NCI-H510A (cell line): Measurements from ENCODE around the gene CCDC157.
"Not testable (repeated sequence)": the region's sequence is repeated elsewhere in the genome, so short reads cannot be mapped to it uniquely, and the experiment has no call there.

Source experiments
- DNase-seq: peaks from one replicate; lab custom pipeline; 2025; lab: John Stamatoyannopoulos, UW

CCDC157 gene

DNA sequence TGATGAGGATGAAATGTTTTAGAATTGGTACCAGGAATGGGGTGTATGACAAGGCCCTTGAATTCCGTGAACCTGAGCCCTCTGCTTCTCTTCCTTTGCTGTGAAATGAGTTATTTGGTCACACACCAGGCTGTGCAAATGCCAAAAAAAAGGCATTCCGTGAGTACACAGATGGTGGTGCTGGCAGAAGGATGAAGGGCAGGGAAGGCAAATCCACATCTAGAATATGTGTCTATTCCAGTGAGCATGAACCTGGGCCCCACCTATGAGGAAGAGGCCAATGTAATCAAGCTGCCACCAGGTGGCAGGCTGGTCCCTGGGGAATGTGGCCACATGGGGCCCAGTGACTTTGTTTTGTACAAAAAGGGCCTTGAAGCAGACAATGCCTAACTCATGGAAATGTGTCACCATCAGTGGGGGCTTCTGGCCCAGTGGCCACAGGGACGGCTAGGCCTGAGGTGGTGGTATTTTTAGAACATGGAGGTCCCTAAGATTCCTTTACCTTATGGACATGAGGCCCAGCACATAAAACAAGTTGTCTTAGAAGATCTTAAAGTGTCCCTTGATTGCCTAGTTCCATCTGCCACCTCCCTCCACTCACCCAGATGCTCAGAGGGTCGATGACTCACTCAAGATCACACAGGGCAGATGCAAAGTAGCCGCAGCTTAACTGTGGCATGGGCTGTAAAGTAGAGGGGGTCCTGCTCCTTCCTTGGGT, 34.3 kb downstream of the CCDC157 start:
- no peak for DNase-seq

DNA sequence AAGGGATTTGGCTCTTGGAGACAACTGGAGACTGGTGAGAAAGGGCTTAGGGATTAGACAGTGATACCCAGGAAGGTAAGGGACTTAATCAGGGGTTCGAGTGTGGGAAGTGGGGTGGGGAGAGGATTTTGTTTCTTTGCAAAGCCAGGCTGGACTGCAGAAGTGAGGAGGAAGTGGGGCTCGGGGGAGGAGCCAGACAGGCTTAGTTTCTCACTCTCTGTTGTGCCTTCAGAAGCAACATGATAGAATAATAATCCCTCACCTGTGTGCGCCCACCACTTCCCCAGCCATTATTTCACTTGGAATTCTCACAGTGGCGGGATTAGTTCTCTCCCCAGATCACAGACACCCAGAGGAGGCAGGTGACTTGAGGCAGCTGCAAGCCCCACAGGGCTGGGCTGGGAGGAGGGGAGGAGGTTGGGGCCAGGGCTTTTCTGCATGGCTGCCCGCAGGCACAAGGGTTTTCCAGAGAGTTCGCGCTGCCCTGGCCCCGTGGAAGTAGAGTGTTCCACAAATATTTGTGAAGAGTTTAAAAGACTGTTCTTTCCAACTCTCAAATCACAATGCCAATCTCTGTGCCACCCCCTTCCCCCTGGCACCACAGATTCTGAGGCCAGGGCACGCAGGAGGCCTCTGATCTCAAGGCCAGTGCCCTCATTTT, 36.0 kb downstream of the CCDC157 start:
- DNase-seq: no peak

DNA sequence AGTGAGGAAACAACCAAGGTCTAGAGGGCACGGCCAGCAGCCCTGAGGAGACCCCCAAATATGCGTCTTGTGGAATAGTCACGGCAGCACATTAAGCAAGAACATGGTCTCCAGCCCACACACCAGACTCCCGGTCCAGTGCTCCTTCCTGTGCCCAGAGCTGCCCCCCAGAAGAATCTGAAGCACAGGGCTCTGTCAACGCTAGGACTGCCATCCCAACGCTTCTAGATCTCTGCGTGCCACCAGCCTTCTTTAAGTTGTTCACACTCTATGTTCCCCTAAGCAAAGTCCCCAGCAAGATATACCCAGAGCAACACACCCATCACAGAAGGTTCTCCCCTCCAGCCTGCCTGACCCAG, 36.5 kb downstream of the CCDC157 start:
- DNase-seq: no peak

DNA sequence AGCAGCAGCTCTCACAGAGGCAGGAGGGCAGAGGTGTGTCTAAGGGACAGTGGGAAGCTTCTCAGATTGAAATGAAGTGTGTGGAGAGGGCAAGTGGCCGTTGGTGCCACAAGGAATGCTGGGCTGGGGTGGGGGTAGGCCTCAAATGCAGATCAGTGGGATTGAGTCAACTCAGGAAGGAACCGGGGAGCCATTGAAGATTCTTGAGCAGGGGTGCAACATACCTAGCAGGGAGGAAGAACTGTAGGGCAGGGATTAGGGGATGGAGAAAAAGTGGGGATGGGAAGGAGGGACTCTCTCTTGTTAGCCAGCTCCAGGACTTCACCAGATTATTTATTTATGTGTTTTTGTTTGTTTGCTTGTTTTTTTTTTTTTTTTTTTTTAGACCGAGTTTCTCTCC, 37.1 kb downstream of the CCDC157 start:
- DNase-seq: no peak

DNA sequence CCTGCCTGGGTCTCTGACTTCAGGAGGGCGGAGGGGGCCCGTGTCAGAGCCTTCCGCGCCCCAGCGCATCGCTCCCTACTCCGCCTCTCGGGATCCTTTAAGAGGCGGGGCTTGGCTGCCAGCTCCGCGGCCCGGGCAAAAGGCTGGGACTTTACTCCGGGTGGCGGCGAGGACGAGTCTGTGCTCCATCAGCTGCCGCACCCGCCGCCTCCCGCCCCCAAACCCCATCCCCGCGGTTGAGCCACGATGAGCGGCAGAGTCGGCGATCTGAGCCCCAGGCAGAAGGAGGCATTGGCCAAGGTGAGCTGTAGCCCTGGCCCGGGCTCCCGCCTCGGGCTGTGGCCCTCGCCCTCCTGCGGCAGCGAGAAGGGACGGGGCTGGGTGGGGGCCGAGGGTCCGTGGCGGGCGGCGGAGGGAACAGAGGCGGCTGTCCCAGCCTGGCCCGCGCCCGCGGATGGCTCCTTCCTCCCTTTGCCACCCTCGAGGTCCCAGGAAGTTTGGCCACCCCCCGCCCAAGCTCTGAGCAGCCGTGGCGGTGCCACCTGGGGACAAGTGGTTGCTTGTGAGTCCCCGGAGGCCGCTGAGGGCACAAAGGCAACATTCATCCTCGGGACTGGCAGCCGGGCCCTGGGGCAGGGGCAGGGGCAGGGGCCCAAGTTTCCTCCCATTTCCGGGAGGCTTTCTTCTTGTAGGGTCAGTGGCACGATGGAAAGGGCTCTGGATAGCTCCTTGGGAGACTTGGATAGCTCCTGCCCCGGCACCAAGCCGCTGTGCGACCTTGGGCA, 40.3 kb downstream of the CCDC157 start, which contains the start of gene SEC14L2:
Gene SEC14L2 (plus strand): TSS at position 148 of the 785 bp plus-strand sequence. CDS start 99 bp downstream, at position 247.
- peak; percentile 24 for DNase-seq

DNA sequence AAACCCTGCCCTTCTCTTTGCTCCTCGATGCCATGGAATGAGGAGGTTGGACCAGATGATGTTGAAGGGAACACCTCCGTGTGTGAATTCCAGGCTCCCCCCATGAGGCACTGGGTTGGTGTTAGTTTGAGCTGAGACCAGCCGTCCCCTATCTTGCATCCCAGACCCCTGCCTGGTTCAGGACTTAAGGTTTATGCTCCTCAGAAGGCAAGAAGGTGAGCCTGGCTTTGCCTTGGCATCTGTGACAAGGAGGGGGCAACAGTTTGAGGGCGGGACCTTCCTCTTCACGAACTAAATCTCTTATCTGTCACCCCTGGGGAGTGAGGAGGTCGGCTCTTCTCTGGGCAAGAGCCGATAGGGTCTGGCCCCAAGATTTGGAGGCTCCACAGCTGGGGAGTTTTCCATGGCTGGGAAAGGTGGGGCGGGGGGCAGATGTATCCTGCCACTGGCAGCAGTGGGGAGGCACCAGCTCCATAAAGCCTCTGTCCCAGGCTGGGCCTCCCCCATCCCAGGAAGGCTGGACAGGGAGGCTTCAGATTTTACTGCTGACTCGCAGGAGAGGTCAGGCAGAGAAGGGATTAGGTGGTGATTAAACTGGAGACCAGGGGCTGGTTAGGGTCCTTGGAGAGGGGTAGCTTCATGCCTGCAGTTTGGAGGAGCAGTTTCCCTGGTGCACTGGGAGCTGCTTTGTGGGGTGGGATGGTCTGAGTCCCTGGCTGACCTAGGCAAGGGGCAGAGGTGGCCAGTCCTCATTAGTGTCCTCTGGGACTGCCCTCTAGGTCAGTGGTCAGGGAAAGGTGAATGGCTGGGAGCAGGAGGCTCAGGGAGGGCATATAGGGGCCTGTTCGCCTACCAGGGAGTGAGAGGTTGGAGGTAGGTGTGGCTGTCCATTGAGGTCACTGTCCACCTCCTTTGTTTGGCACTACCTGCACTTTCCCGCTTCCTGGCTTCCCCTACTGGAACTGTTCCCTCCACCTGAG, 41.1 kb downstream of the CCDC157 start:
- no peak for DNase-seq

DNA sequence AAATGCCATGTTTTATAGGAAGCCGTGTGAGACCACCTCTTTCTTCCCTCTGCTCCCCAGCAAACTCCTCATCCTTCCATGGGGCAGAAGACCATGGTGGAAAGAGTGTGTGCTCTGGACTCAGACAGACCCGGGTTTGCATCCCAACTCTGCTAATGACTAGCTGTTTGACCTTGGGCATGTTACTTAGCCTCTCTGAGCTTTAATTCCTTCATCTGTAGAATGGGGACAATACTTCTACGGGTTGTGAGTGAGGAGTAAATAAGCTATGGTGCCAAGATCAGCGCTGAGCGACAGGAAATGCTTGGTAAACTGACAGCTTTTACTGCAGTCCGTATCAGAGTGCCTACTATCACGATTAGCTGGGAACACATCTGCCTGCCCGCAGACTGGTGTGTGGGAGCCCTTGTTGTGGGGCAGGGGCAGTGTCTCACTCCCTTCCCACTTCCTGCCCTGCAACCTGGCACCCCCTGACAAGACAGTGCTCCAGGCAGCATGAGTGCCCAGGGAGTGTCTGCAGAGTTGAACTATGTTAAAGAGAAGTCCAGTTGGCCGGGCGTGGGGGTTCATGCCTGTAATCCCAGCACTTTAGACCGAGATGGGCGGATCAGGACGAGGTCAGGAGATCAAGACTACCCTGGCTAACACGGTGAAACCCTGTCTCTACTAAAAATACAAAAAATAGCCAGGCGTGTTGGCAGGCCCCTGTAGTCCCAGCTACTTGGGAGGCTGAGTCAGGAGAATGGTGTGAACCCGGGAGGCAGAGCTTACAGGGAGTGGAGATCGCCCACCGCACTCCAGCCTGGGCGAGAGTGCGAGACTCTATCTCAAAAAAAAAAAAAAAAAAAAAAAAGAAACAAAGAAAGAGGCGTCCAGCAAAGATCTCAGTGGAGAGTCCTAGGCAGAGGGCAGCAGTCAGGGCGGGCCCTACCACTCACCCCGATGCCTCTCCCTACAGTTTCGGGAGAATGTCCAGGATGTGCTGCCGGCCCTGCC, 42.2 kb downstream of the CCDC157 start:
- DNase-seq: no peak

DNA sequence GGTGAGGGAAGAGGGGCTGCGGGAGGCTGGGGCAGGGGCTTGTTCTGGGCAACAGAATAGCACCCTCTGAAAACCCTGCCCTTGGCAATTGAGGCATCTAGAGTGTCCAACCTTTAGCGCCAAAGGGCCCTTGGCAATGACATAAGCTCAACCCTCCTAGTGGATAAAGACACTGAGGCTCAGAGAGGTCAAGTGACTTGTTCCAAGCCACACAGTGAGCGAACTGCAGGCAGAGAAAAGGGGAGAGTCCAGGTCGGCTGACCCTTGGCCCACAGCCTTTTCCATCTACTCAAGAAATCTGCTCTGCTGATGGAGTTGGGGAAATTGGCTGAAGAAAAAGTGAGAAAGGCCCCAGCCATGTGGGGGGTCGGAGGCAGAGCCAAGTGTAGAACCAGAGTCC, 42.9 kb downstream of the CCDC157 start:
- DNase-seq: no peak

DNA sequence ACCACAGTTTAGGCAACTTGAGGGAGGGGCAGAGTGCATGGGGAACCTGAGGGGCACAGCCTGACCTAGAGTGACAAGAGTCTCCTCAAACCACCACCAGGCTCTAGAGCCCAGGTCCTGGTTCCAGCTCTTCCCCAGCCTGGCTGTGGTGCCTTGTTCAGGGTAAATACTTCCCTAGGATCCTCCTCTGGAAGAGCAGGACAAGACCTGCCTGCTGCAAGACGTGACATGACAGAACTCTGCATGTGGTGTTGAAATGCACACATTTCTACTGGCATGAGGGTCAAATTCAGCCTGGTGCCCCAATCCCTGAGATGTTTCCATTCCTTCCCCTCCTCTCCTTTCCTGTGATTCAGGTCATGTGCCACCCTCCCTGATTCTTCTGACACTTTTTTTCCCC, 43.4 kb downstream of the CCDC157 start:
- DNase-seq: no peak

DNA sequence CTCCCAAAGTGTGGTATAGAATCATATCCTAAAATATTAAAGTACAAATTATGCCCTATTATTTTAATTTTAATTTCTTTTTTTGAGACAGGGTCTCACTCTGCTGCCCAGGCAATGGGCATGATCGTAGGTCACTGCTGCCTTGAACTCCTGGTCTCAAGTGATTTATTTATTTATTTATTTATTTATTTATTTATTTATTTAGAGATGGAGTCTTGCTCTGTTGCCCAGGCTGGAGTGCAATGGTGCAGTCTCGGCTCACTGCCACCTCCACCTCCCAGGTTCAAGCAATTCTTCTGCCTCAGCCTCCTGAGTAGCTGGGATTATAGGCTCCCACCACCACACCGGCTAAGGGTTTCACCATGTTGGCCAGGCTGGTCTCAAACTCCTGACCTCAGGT, 44.2 kb downstream of the CCDC157 start:
- DNase-seq: not testable (repeated sequence)

DNA sequence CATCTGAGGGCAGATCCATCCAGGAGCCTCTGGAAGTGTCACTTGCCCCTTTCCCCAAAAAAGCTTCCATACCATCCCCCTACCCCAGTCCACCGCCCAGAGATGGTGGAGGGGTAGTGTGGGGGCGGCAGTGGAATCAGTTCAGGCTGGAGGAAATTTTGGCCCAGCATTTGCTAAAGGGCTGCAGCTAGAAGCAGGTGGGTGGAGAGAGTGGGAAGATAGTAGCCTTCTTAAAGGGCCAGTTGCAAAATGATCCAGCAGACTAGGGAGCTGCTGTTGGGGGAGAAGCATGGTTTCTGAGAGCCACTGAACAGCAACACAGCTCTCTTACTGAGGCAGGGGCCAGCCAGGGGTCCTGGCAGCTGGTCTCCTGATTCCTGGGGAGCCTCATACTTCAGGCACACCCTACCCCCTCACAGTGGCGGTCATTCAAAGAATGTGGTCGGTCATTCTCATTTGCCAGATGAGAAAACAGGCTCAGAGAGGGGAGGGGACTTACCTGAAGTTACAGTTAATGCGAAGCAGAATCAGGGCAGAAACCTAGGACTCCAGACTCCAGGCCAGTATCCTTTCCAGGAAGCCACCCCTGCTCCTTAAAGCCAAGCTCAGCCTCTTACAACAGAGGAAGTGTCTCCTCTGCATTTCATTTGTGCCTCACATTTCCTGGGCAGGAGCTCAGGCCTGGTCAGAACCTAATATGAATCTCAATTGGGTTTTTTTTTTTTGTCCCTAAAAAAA, 45.4 kb downstream of the CCDC157 start:
- no peak for DNase-seq

DNA sequence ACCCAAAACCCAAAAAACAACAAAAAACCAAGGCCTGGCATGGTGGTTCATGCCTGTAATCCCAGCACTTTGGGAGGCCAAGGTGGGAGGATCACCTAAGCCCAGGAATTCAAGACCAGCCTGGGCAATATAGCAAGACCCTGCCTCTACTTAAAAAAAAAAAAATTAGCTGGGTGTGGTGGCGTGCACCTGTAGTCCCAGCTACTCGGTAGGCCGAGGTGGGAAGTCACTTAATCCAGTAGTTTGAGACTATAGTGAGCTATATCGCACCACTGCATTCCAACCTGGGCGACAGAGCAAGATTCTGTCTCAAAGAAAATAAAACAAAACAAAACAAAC, 45.9 kb downstream of the CCDC157 start:
- not testable (repeated sequence) for DNase-seq

DNA sequence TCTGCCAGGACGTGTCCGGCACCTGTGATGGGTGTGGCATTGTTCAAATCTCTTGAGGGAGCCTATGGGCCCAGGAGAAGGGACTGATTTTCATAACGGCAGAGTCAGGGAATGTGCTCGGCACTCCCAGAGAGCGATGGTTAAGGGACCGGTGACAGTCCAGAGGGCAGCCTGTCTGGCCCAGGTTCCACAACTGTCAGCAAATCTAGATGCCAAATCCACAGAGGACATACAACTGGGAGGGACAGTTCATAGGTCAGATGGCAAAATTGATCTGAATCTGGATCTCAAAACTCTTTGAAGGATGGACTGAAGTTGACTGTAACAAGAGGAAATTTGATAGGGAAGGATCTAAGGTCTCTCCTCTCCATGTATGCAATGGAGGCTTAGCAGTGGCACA, 47.5 kb downstream of the CCDC157 start:
- DNase-seq: no peak

DNA sequence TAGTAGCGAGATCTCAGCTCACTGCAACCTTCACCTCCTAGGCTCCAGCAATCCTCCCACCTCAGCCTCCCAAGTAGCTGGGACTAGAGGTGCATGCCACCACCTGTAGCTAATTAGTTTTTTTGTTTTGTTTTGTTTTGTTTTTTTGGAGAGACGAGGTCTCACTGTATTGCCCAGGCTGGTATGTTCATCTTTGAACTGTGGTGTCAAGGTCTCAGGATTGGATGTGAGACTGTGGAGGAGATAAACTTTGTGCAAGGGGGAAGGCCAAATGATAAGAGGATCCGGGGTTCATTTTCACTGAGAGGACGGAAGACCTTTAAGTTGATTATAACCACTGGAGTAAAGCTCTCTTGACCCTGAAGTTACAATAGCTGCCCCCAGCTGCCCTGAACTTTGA, 48.9 kb downstream of the CCDC157 start:
- no peak for DNase-seq

DNA sequence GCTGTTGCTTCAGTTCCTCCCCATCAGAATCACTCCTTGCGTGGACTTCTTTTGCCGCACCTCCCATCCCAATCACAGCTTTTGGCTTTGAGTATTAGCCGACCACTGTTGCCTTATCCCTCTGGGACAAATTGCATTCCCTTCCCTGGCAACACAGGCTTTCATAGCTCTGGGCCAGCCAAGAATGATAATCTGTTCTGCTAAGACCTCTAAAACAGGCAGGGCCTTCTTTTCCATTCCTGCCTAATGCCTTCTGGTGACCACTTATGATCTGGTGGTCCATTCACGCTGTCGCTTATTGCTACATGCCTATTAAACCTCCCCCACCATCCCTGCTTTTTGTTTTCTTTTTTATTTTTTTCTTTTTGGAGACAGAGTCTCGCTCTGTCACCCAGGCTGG, 49.6 kb downstream of the CCDC157 start:
- no peak for DNase-seq

DNA sequence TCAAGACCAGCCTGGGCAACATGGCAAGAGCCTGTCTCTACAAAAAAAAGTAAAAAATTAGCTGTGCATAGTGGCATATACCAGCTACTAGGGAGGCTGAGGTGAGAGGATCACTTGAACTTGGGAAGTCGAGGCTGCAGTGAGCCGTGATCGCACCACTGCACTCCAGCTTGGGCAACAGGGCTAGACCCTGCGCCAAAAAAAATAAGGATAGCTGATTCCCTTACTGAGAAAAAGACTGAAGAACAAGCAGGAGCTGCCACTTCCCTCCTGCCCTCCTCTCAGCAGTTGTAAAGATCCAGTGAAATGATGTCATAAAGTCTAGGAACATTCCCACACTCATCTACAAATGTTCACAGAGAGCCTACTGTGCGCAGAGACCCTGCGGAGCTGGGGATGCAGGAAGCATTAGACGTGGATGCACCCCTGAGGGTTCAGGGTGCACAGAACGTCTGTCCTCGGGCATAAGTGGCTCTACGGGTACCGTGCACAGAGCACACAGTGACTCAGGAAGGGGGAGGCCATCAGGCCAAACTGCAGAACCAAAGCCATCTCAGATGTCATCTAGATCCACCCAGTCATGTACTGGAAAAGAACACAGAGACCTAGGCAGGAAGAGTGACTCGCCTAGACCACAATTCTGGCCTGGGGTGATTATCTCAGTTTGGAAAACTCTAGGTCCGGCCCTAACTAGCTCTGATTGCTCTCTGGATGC, 51.7 kb downstream of the CCDC157 start:
- no peak for DNase-seq

DNA sequence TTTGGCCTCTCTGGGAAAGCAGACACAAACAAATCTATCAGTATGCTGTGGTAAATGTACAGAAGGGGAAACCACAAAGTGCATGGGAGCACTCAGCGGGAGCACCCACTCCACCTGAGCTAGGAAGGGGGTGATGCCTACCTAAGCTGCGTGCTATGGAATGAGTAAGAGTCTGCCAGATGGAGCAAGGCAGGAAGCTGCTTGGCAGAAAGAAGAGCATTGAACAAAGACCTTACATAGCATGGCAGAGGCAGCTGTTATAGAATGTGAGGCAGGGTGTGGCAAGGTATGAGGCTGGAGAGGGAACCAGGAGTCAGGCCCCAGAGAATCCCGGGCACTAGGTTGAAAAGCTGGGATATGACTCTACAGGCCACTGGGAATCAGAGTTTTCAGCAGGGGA, 55.0 kb downstream of the CCDC157 start:
- no peak for DNase-seq

DNA sequence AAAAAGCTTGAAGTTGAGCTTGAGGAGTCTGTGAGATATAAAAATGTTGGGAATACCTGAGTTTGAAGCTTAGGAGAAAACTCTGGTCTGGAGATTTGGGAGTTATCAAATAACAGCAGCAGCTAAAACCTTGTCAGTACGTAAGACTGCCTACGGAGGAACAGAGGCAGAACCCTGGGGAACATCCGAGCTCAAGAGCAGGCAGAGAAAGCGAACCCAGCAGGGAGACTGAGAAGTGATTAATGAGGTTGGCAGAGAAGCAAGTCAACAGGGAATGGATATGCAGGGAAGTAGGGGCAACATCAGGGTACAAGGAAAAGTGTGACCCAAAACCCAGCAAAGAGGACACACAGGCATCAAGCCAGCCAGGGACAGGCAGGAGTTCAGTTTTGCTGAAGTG, 56.2 kb downstream of the CCDC157 start:
- DNase-seq: no peak
